Panc1 (cell line): Measurements from ENCODE around the gene ASB2.

Experiments used
- CTCF ChIP-seq: fragments of 450-650 bp; IDR thresholded peaks from 2 replicates; pipeline ENCODE4 v1.5.1; 2017; ENCODE audit warnings: mild to moderate bottlenecking
- POLR2AphosphoS5 ChIP-seq: IDR thresholded peaks from 2 replicates; pipeline ENCODE4 v1.6.1; 2012; ENCODE audit warnings: mild to moderate bottlenecking, low read depth, low read length, moderate library complexity
- REST ChIP-seq, 2 experiments: IDR thresholded peaks; 2 replicates each; pipeline ENCODE4 v1.6.1; 2011 to 2012; ENCODE audit warnings: low read depth in 2 of 2, control low read depth in 1 of 2, low read length in 1 of 2, mild to moderate bottlenecking in 1 of 2, moderate library complexity in 1 of 2; ENCODE audit not compliant: insufficient read depth in 1 of 2
- TCF7L2 ChIP-seq: IDR thresholded peaks from 2 replicates; pipeline ENCODE4 v1.6.1; 2011; ENCODE audit warnings: mild to moderate bottlenecking, low read depth, low read length, inconsistent platforms

GRCh38 chr14:93905623-93906022, 70.7 kb downstream of the ASB2 start:
- TF ChIP-seq CTCF (no peak), REST (IDR thresholded peaks at IDR 0.05; ENCODE audit: insufficient read depth in 1 of 2, low read depth in 2 of 2, low read length in 1 of 2) (no peak), POLR2AphosphoS5 (no peak), TCF7L2 (no peak)
